ENCODE results near the gene TMEM213. TPM values are rescaled to one million over a fixed set of nuclear protein-coding genes. Genes with fewer than 3 reads are reported as not detected.

Gene TMEM213
- total RNA-seq, 1 experiment from 2014 or later = not detected

DNA sequence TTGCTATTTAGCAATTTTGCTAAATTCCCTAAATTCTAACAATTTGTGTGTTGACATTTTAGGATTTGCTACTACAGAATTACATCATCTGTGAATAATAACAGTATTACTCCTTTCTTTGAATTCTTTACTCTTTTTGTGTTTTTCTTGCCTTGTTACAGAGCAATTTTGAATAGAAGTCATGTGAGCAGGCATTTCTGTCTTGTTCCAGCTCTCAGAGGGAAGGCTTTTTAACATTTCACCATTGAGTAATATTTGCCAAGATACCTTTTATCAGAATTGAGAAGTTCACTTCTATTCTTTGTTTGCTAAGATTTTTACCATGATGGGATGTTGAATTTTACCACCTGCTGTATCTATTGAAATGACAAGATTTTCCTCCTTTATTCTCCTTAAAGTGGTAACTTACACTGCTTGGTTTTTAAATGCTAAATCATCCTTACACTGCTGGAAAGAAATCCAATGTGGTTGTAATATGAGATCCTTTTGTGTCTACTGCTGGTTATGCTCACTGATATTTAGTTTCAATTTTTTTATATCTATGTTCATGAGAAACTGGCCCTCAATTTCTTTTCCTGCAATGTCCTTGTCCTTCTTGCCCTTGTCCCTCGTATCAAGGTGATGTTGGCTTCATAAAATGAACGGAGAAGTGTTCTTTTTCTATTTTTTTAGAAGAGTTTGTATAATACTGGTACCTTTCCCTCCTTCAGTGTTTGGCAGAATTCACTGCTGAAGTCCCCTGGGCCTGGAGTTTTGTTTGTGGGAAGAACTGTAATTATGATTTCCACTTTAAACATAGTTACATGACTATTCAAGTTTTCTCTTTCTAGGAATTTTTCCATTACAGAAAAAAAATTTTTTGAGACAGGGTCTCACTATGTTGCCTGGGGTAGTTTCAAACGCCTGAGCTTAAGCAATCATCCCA, 50.5 kb downstream of the TMEM213 start:
- Histone ChIP-seq H3K9me3 (ENCODE audit: insufficient read depth, low read depth) (no peaks in the 10 kb centered on the region), H3F3A (ENCODE audit: insufficient read depth, low read depth) (peaks cover 6% of the 10 kb centered on the region; the same call in 1 of the 2 replicates), H3K79me2 (ENCODE audit: low read depth) (no peaks in the 10 kb centered on the region), H3K36me3 (ENCODE audit: low read depth) (peaks cover 20% of the 10 kb centered on the region; the same call in 1 of the 2 replicates), H3K4me1 (replicated peaks; ENCODE audit: insufficient read depth) (peaks cover 31% of the 10 kb centered on the region), H4K20me1 (ENCODE audit: insufficient read depth) (no peaks in the 10 kb centered on the region), H3K4me2 (peak overlapping the region; percentile 32), H3K4me3 (no peak overlapping the region), H3K27me3 (ENCODE audit: insufficient read depth, low read depth) (no peaks in the 10 kb centered on the region), H2AFZ (no peak overlapping the region), H3K9me2 (ENCODE audit: insufficient read depth) (no peaks in the 10 kb centered on the region; the same call in 1 of the 2 replicates), H3K27ac (peak overlapping the region; percentile 92)
- intact Hi-C loops (cut with micrococcal nuclease; ENCODE audit: unreplicated experiment) = loop anchor here (1.0 to 2.0 kb wide), 2 partner anchors 16 to 96 kb away; no protein-coding TSS in a partner anchor
- CTCF ChIA-PET = no interaction called here
- BruUV-seq (replicated peaks) = TSS peak; percentile 96
- DNase-seq = peak in 1 of 2 experiments; percentile 59
- POLR2A ChIA-PET (ENCODE audit: unreplicated experiment) = interaction anchor here (0.6 kb wide), 2 partner anchors 269 to 1120 kb away, joined by 3 read pairs; no protein-coding TSS in a partner anchor
- TF ChIP-seq, protein P1, sequence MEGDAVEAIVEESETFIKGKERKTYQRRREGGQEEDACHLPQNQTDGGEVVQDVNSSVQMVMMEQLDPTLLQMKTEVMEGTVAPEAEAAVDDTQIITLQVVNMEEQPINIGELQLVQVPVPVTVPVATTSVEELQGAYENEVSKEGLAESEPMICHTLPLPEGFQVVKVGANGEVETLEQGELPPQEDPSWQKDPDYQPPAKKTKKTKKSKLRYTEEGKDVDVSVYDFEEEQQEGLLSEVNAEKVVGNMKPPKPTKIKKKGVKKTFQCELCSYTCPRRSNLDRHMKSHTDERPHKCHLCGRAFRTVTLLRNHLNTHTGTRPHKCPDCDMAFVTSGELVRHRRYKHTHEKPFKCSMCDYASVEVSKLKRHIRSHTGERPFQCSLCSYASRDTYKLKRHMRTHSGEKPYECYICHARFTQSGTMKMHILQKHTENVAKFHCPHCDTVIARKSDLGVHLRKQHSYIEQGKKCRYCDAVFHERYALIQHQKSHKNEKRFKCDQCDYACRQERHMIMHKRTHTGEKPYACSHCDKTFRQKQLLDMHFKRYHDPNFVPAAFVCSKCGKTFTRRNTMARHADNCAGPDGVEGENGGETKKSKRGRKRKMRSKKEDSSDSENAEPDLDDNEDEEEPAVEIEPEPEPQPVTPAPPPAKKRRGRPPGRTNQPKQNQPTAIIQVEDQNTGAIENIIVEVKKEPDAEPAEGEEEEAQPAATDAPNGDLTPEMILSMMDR (conservative IDR thresholded peaks at IDR 0.05) = no peak
- TF ChIP-seq EZH2 (IDR thresholded peaks at IDR 0.05; ENCODE audit: low read depth) = no peak

GRCh38 chr7:138849701-138850100, 51.9 kb downstream of the TMEM213 start:
- intact Hi-C loops (cut with micrococcal nuclease; ENCODE audit: unreplicated experiment) = loop anchor here (2.0 kb wide), 1 partner anchor 97 kb away; no protein-coding TSS in a partner anchor
- no peaks in the 10 kb centered on the region for H3K79me2 ChIP-seq (ENCODE audit: low read depth)
- DNase-seq = no peak
- no peaks in the 10 kb centered on the region; the same call in 1 of the 2 replicates for H3K9me2 ChIP-seq (ENCODE audit: insufficient read depth)
- POLR2A ChIA-PET (ENCODE audit: unreplicated experiment) = no interaction called here
- H3F3A ChIP-seq (ENCODE audit: insufficient read depth, low read depth) = peaks cover 15% of the 10 kb centered on the region; the same call in 1 of the 2 replicates
- H3K4me3 ChIP-seq = no peak overlapping the region
- BruUV-seq (replicated peaks) = no TSS peak
- no peaks in the 10 kb centered on the region for H3K9me3 ChIP-seq (ENCODE audit: insufficient read depth, low read depth)
- peaks cover 45% of the 10 kb centered on the region for H3K4me1 ChIP-seq (replicated peaks; ENCODE audit: insufficient read depth)
- H3K27me3 ChIP-seq (ENCODE audit: insufficient read depth, low read depth) = no peaks in the 10 kb centered on the region
- no peak overlapping the region for H3K27ac ChIP-seq
- H3K36me3 ChIP-seq (ENCODE audit: low read depth) = peaks cover 20% of the 10 kb centered on the region; the same call in 1 of the 2 replicates
- TF ChIP-seq, protein P1 (conservative IDR thresholded peaks at IDR 0.05) = no peak
- TF ChIP-seq EZH2 (IDR thresholded peaks at IDR 0.05; ENCODE audit: low read depth) = no peak
- CTCF ChIA-PET = no interaction called here
- no peaks in the 10 kb centered on the region for H4K20me1 ChIP-seq (ENCODE audit: insufficient read depth)
- H2AFZ ChIP-seq = no peak overlapping the region
- H3K4me2 ChIP-seq = no peak overlapping the region

GRCh38 chr7:138852469-138852868, 54.7 kb downstream of the TMEM213 start:
- Histone ChIP-seq H3K9me3 (ENCODE audit: insufficient read depth, low read depth) (no peaks in the 10 kb centered on the region), H3K4me3 (no peak overlapping the region), H3K4me2 (no peak overlapping the region), H3K79me2 (ENCODE audit: low read depth) (no peaks in the 10 kb centered on the region), H3K36me3 (ENCODE audit: low read depth) (peaks cover 20% of the 10 kb centered on the region), H2AFZ (no peak overlapping the region), H4K20me1 (ENCODE audit: insufficient read depth) (no peaks in the 10 kb centered on the region), H3K27ac (no peak overlapping the region), H3K27me3 (ENCODE audit: insufficient read depth, low read depth) (no peaks in the 10 kb centered on the region), H3K9me2 (ENCODE audit: insufficient read depth) (no peaks in the 10 kb centered on the region), H3F3A (ENCODE audit: insufficient read depth, low read depth) (peaks cover 13% of the 10 kb centered on the region; the same call in 1 of the 2 replicates), H3K4me1 (replicated peaks; ENCODE audit: insufficient read depth) (peaks cover 49% of the 10 kb centered on the region)
- DNase-seq = no peak
- ChIA-PET POLR2A (ENCODE audit: unreplicated experiment) (no interaction called here), CTCF (no interaction called here)
- TF ChIP-seq, protein P1 (conservative IDR thresholded peaks at IDR 0.05) = no peak
- TF ChIP-seq EZH2 (IDR thresholded peaks at IDR 0.05; ENCODE audit: low read depth) = no peak
- BruUV-seq (replicated peaks) = no TSS peak
- intact Hi-C loops (cut with micrococcal nuclease; ENCODE audit: unreplicated experiment) = no loop called here
